Spleen (tissue), 7 donors: ENCODE data around the gene DVL1.

Experiments used
- CTCF ChIP-seq, 11 experiments: fragments of 200-600 bp in 7 of 11; fragments of 450-650 bp in 4 of 11; sonication (generic) in 4 of 11; IDR thresholded peaks in 8 of 11; conservative IDR thresholded peaks in 3 of 11; 1 replicate in 7 of 11; 2 replicates in 4 of 11; pipeline versions ENCODE4 v1.4.0 to v1.8.0; 2016 to 2021; ENCODE audit warnings: antibody characterized with exemption in 11 of 11, inconsistent platforms in 4 of 11, mild to moderate bottlenecking in 1 of 11
- POLR2A ChIP-seq, 3 donors: fragments of 450-650 bp; IDR thresholded peaks; one replicate each; pipeline ENCODE4 v1.5.1; 2017; ENCODE audit warnings: antibody characterized with exemption in 3 of 3, mild to moderate bottlenecking in 1 of 3
- POLR2AphosphoS5 ChIP-seq, 3 donors: sonication (generic); formaldehyde crosslinking; IDR thresholded peaks; one replicate each; pipeline ENCODE4 v1.5.1; 2017; ENCODE audit warnings: antibody characterized with exemption in 3 of 3
- donor health status: DM: no; HTN: no; CAD: no; lungs with moderate emphysema.
- donor health status: DM: no; HTN: no; CAD: no.
- donor health status: DM: no; HTN: no; CAD: no.

DNA sequence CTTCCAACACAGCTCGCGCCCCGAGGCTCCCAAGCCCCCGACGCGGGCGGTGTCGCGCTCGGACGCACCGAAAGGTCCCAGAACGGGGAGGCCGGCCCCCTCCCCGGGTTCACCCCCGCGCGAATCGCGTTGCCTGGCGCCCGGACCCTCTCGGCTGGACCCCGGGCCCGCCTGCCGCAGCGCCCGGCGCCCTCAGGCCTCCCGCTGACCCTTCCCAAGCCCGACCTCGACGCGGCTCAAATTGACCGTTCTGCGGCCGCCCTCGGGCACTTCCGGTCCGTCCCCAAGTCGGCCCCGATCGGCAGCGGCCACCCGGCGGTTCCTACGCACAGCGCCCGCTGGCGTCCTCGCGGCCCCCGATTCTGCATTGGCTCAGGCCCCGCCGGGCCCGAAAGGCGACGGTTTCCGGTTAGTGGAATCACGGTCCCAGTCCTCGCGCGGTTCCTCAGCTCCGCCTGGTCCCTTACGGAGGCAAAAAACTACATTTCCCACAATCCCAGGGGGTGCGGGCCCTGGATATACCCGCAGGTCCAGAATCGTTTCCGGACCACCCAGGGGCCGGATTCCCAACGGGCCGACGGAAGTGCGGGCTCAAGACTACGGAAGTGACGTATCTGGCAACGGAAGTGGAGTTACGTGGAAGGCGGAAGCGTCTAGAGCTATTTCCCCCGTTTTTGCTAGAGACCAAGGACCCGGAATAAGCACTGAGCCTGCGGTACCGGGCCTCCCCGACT, 25.9 kb upstream of the DVL1 start, which contains the start of gene AURKAIP1:
- peak in 1 of 3 donors; percentile 30 for TF ChIP-seq POLR2A (IDR thresholded peaks at IDR 0.05)
- peak; percentile 91 to 96 (median 94) for TF ChIP-seq POLR2AphosphoS5 (IDR thresholded peaks at IDR 0.05)
- TF ChIP-seq CTCF (IDR thresholded peaks at IDR 0.05 in 8 of 11, conservative IDR thresholded peaks at IDR 0.05 in 3 of 11) = peak in 9 of 11 experiments; percentile 13 to 71 (median 53)
